Astrocyte (in vitro differentiated cells and primary cell): ENCODE results near the gene PLAC8.

Experiments
- CTCF ChIP-seq: IDR thresholded peaks from 2 replicates; pipeline ENCODE4 v1.5.1; 2011; ENCODE audit warnings: low read depth, mild to moderate bottlenecking, inconsistent platforms, low read length, moderate library complexity; ENCODE audit not compliant: insufficient read depth
- EZH2 ChIP-seq: IDR thresholded peaks from 2 replicates; pipeline ENCODE4 v1.6.1; 2012; ENCODE audit warnings: mild to moderate bottlenecking, low read length, inconsistent platforms; ENCODE audit not compliant: insufficient read depth

GRCh38 chr4:83109480-83110222 lies 4.9 kb downstream of the PLAC8 start:
- TF ChIP-seq EZH2 (no peak), CTCF (no peak)
